Natural killer cell (primary cell): ENCODE measurements around the gene TARS2. TPM values are rescaled to one million over a fixed set of nuclear protein-coding genes. Genes with fewer than 3 reads are reported as not detected.

ENCODE experiments used
- ATAC-seq, 3 donors: fragments of 150-1000 bp in 2 of 3; fragments of 200-7000 bp in 1 of 3; cut with Tn5 transposase; 1 replicate in 1 of 3; 2 replicates in 2 of 3; pipeline ENCODE4 v1.10.0; 2021; ENCODE audit warnings: mild to moderate bottlenecking in 2 of 3, moderate library complexity in 2 of 3
- DNase-seq, 2 donors: peaks; one replicate each; pipeline versions ENCODE4 v3.0.0 to v3.0.0-alpha.2; 2013 to 2021; ENCODE audit warnings: mixed read lengths in 1 of 2
- H3K27ac ChIP-seq: one replicate; pipeline ENCODE4 v1.5.1; 2013; ENCODE audit warnings: mild to moderate bottlenecking, low read length
- H3K27me3 ChIP-seq: one replicate; pipeline ENCODE4 v1.6.1; 2013; ENCODE audit warnings: low read length; ENCODE audit not compliant: control insufficient read depth, insufficient read depth
- H3K36me3 ChIP-seq: one replicate; pipeline ENCODE4 v1.6.1; 2013; ENCODE audit warnings: low read length; ENCODE audit not compliant: control insufficient read depth, insufficient read depth
- H3K4me1 ChIP-seq: one replicate; pipeline ENCODE4 v1.6.1; 2013; ENCODE audit warnings: low read length; ENCODE audit not compliant: control insufficient read depth, insufficient read depth
- H3K4me3 ChIP-seq: one replicate; pipeline ENCODE4 v1.5.1; 2013; ENCODE audit warnings: low read length
- H3K9me3 ChIP-seq: one replicate; pipeline ENCODE4 v1.6.1; 2013; ENCODE audit warnings: low read length; ENCODE audit not compliant: control insufficient read depth, insufficient read depth
- H3K27ac Mint-ChIP-seq, 2 donors: one replicate each; pipeline ENCODE4 v1.8.0; 2022; ENCODE audit warnings: mild to moderate bottlenecking in 2 of 2, mixed read lengths in 2 of 2, moderate library complexity in 1 of 2
- H3K27me3 Mint-ChIP-seq, 2 donors: one replicate each; pipeline ENCODE4 v1.8.0; 2022; ENCODE audit warnings: low read depth in 2 of 2, mixed read lengths in 2 of 2
- H3K36me3 Mint-ChIP-seq: one replicate; pipeline ENCODE4 v1.8.0; 2022; ENCODE audit warnings: mixed read lengths
- H3K4me1 Mint-ChIP-seq, 2 donors: one replicate each; pipeline ENCODE4 v1.8.0; 2022; ENCODE audit warnings: mixed read lengths in 2 of 2
- H3K4me3 Mint-ChIP-seq: one replicate; pipeline ENCODE4 v1.8.0; 2022; ENCODE audit warnings: mild to moderate bottlenecking, moderate library complexity, mixed read lengths
- H3K9me3 Mint-ChIP-seq, 2 donors: one replicate each; pipeline ENCODE4 v1.8.0; 2022; ENCODE audit warnings: mixed read lengths in 2 of 2
- WGBS: methylation state at CpG from one replicate; pipeline ENCODE4 v1.1.7; 2013; ENCODE audit warnings: missing lambda C conversion rate; ENCODE audit not compliant: insufficient coverage; 5-methylcytosine and 5-hydroxymethylcytosine counted together
- intact Hi-C: fragments of 100-400 bp; cut with micrococcal nuclease; formaldehyde crosslinking; loops from one replicate; pipeline ENCODE4 v1.14.2; 2022
- total RNA-seq, 4 donors: library from RNA; stranded (reverse); fragments of 120-200 nt in 1 of 4; gene quantifications; one replicate each; pipeline versions ENCODE4 v1.2.3 to v1.2.4, GENCODE V29; 2013 to 2022
- TF ChIP-seq, protein P1 (sequence below): fragments of 200-600 bp; IDR thresholded peaks from one replicate; pipeline ENCODE4 v1.8.0; 2022; ENCODE audit warnings: antibody characterized with exemption

The TARS2 gene
- total RNA-seq, 3 donors from 2014 or later (not counting 1 experiment from before 2014, with no cell fraction given): 34.7 to 50.0 (median 44.9) TPM

DNA sequence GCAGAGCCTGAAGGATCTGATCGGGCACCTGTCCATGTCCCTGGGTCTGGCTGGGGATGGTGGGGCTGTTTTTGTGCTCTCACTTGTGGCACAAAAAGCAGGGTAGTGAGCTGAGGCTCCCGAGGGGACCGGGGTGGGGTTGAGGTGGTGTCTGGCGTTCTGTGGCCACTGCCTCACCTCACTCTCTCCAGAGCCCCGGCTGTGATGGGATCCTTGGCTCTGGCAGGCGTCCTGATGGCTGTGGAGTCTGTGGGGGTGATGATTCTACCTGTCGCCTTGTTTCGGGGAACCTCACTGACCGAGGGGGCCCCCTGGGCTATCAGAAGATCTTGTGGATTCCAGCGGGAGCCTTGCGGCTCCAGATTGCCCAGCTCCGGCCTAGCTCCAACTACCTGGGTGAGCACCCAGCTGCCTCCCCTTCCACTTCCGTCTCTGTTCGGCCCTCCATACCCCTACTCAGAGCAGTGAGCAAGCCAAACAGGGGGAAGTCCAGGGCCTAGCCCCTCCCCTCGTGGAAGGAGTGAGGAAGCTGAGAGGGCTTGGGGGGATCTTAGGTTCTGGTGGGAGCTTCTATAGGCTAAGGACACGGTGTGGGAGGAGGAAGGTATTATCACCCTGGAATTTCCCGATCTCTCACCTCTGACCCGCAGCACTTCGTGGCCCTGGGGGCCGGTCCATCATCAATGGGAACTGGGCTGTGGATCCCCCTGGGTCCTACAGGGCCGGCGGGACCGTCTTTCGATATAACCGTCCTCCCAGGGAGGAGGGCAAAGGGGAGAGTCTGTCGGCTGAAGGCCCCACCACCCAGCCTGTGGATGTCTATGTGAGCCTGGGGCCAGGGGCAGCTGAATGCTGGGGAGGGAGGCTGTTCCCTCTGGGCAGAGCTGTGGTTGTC is 69.0 kb downstream of the TARS2 start:
- H3K27ac Mint-ChIP-seq: no peak overlapping the region
- Histone ChIP-seq H3K27ac (no peak overlapping the region), H3K9me3 (no peaks in the 10 kb centered on the region), H3K4me3 (no peak overlapping the region), H3K4me1 (peaks cover 42% of the 10 kb centered on the region), H3K36me3 (no peaks in the 10 kb centered on the region), H3K27me3 (no peaks in the 10 kb centered on the region)
- no peak for DNase-seq
- H3K36me3 Mint-ChIP-seq: no peaks in the 10 kb centered on the region
- H3K9me3 Mint-ChIP-seq: no peaks in the 10 kb centered on the region
- peaks cover 15 to 37% of the 10 kb centered on the region in 2 donors for H3K4me1 Mint-ChIP-seq
- no peak for ATAC-seq
- no peak overlapping the region for H3K4me3 Mint-ChIP-seq
- intact Hi-C loops: no loop called here
- TF ChIP-seq, protein P1, sequence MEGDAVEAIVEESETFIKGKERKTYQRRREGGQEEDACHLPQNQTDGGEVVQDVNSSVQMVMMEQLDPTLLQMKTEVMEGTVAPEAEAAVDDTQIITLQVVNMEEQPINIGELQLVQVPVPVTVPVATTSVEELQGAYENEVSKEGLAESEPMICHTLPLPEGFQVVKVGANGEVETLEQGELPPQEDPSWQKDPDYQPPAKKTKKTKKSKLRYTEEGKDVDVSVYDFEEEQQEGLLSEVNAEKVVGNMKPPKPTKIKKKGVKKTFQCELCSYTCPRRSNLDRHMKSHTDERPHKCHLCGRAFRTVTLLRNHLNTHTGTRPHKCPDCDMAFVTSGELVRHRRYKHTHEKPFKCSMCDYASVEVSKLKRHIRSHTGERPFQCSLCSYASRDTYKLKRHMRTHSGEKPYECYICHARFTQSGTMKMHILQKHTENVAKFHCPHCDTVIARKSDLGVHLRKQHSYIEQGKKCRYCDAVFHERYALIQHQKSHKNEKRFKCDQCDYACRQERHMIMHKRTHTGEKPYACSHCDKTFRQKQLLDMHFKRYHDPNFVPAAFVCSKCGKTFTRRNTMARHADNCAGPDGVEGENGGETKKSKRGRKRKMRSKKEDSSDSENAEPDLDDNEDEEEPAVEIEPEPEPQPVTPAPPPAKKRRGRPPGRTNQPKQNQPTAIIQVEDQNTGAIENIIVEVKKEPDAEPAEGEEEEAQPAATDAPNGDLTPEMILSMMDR: no peak
- WGBS: 95% methylated on average over 26 of the region's 26 CpGs
- H3K27me3 Mint-ChIP-seq: no peaks in the 10 kb centered on the region

DNA sequence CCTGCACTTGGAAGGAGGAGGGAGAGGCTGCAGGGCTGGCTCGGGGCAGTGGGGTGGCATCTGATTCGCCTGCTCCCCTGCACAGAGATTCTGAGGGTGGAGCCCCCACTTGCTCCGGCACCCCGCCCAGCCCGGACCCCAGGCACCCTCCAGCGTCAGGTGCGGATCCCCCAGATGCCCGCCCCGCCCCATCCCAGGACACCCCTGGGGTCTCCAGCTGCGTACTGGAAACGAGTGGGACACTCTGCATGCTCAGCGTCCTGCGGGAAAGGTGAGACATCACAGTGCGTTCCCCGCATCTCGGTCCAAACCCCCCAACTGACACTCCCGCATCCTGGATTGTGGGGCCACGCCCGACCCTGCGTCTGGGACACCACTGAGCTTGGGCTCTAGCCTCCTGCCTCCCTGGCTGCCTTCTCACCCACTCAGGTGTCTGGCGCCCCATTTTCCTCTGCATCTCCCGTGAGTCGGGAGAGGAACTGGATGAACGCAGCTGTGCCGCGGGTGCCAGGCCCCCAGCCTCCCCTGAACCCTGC is 69.9 kb downstream of the TARS2 start:
- H3K27me3 ChIP-seq: no peaks in the 10 kb centered on the region
- H3K4me3 Mint-ChIP-seq: no peak overlapping the region
- H3K9me3 Mint-ChIP-seq: no peaks in the 10 kb centered on the region
- no peaks in the 10 kb centered on the region for H3K36me3 ChIP-seq
- no peaks in the 10 kb centered on the region for H3K9me3 ChIP-seq
- H3K27ac ChIP-seq: no peak overlapping the region
- no peak for DNase-seq
- WGBS: 95% methylated on average over 26 of the region's 26 CpGs
- no peak overlapping the region for H3K4me3 ChIP-seq
- no peak overlapping the region for H3K27ac Mint-ChIP-seq
- peaks cover 42% of the 10 kb centered on the region for H3K4me1 ChIP-seq
- intact Hi-C loops: no loop called here
- H3K36me3 Mint-ChIP-seq: no peaks in the 10 kb centered on the region
- no peak for ATAC-seq
- peaks cover 21 to 43% of the 10 kb centered on the region in 2 donors for H3K4me1 Mint-ChIP-seq
- H3K27me3 Mint-ChIP-seq: no peaks in the 10 kb centered on the region
- TF ChIP-seq, protein P1: no peak

Other genes with a start within 250 kb of the TARS2 start
- not detected for gene CA14, start 229.6 kb upstream of the TARS2 start, total RNA-seq
- 100 to 1,000 TPM; 133 to 153 (median 143) TPM for gene APH1A, start 218.4 kb upstream of the TARS2 start, total RNA-seq
- 1 to 10 TPM in 2 of 3 donors, under 1 TPM in 1; 0.97 to 3.7 (median 1.6) TPM for gene C1orf54, start 214.6 kb upstream of the TARS2 start, total RNA-seq
- 1 to 10 TPM in 2 of 3 donors, under 1 TPM in 1; 0.33 to 2.4 (median 1.9) TPM for gene CIART, start 204.9 kb upstream of the TARS2 start, total RNA-seq
- gene MRPS21, start 193.6 kb upstream of the TARS2 start, total RNA-seq: 10 to 100 TPM; 40.9 to 50.9 (median 42.2) TPM
- 100 to 1,000 TPM; 122 to 156 (median 148) TPM for gene PRPF3, start 165.9 kb upstream of the TARS2 start, total RNA-seq
- 10 to 100 TPM; 30.3 to 38.8 (median 34.0) TPM for gene RPRD2, start 123.3 kb upstream of the TARS2 start, total RNA-seq
- gene ECM1, start 20.7 kb downstream of the TARS2 start, total RNA-seq: under 1 TPM in 2 of 3 donors, not detected in 1; 0.42 to 0.43 TPM
- not detected for gene FALEC, start 28.3 kb downstream of the TARS2 start, total RNA-seq
- 1 to 10 TPM; 1.7 to 2.9 (median 2.9) TPM for gene ADAMTSL4, start 62.0 kb downstream of the TARS2 start, total RNA-seq
- 1,000 to 10,000 TPM in 1 of 3 donors, 100 to 1,000 TPM in 2; 929 to 1,396 (median 938) TPM for gene MCL1, start 92.2 kb downstream of the TARS2 start, total RNA-seq
- 100 to 1,000 TPM; 185 to 228 (median 220) TPM for gene ENSA, start 142.2 kb downstream of the TARS2 start, total RNA-seq
- gene GOLPH3L, start 209.7 kb downstream of the TARS2 start, total RNA-seq: 10 to 100 TPM in 2 of 3 donors, 1 to 10 TPM in 1; 6.2 to 13.6 (median 10.3) TPM
- under 1 TPM in 2 of 3 donors, not detected in 1; 0.57 to 0.65 TPM for gene HORMAD1, start 233.5 kb downstream of the TARS2 start, total RNA-seq